H1 (cell line): Measurements from ENCODE around the gene MTCH1. TPM values are rescaled to one million over a fixed set of nuclear protein-coding genes. Genes with fewer than 3 reads are reported as not detected.

Source experiments
- CTCF ChIA-PET: fragments of 300-600 bp; sonication (Branson Sonifier 250); formaldehyde crosslinking; loops from one replicate; lab custom pipeline; 2021; ENCODE audit not compliant: partially characterized antibody; lab: Charles Lee
- POLR2A ChIA-PET: fragments of 300-600 bp; sonication (Branson Sonifier 250); formaldehyde crosslinking; loops from one replicate; lab custom pipeline; 2021; ENCODE audit warnings: inconsistent platforms; ENCODE audit not compliant: partially characterized antibody; lab: Charles Lee
- DNase-seq, 2 experiments: peaks; one replicate each; pipeline versions ENCODE4 v3.0.0 to v3.0.0-alpha.2; 2010 to 2022; ENCODE audit warnings: low spot score in 2 of 2, low read depth in 1 of 2, mixed read lengths in 1 of 2
- FAIRE-seq: peaks from 2 replicates; lab custom pipeline; 2011; peaks lifted over from hg19 to GRCh38; lab: Jason Lieb, UNC
- H2AFZ ChIP-seq: 2 replicates; pipeline ENCODE4 v1.8.1; 2012; ENCODE audit warnings: low read length, inconsistent platforms
- H2AK5ac ChIP-seq: 2 replicates; pipeline ENCODE4 v1.6.1; 2013; ENCODE audit warnings: low read depth, low read length
- H2BK120ac ChIP-seq: replicated peaks from 2 replicates; pipeline ENCODE3; 2013; ENCODE audit warnings: low read depth, low read length, inconsistent platforms
- H2BK12ac ChIP-seq: 2 replicates; pipeline ENCODE4 v1.6.1; 2013; ENCODE audit warnings: low read depth, low read length
- H2BK15ac ChIP-seq: 2 replicates; pipeline ENCODE4 v1.6.1; 2013; ENCODE audit warnings: low read length
- H2BK20ac ChIP-seq: 2 replicates; pipeline ENCODE4 v1.6.1; 2013; ENCODE audit warnings: low read length
- H2BK5ac ChIP-seq: 2 replicates; pipeline ENCODE4 v1.6.1; 2013; ENCODE audit warnings: low read depth, low read length
- H3K14ac ChIP-seq: 2 replicates; pipeline ENCODE4 v1.6.1; 2013; ENCODE audit warnings: inconsistent platforms; ENCODE audit not compliant: insufficient read length
- H3K18ac ChIP-seq: 2 replicates; pipeline ENCODE4 v1.6.1; 2013; ENCODE audit warnings: low read length; ENCODE audit errors: extremely low read depth
- H3K23ac ChIP-seq: 2 replicates; pipeline ENCODE4 v1.6.1; 2013; ENCODE audit warnings: inconsistent platforms; ENCODE audit not compliant: insufficient read length
- H3K23me2 ChIP-seq: 2 replicates; pipeline ENCODE4 v1.6.1; 2013; ENCODE audit warnings: low read depth, low read length
- H3K27ac ChIP-seq: 2 replicates; pipeline ENCODE4 v1.6.1; 2011; ENCODE audit warnings: low read depth, low read length, inconsistent platforms
- H3K27me3 ChIP-seq, 4 experiments: replicated peaks in 1 of 4; 1 replicate in 1 of 4; 2 replicates in 3 of 4; pipeline versions ENCODE4 v1.6.1 to v1.8.1; 2011 to 2013; ENCODE audit warnings: low read length in 3 of 4, mild to moderate bottlenecking in 3 of 4, inconsistent platforms in 2 of 4, mixed read lengths in 2 of 4, moderate library complexity in 1 of 4; ENCODE audit not compliant: control insufficient read depth in 3 of 4, insufficient read depth in 3 of 4; ENCODE audit errors: extremely low read depth in 1 of 4
- H3K36me3 ChIP-seq, 4 experiments: 2 replicates each; pipeline versions ENCODE4 v1.6.1 to v1.8.1; 2011 to 2013; ENCODE audit warnings: mild to moderate bottlenecking in 4 of 4, low read length in 3 of 4, moderate library complexity in 2 of 4, control low read depth in 1 of 4, inconsistent platforms in 1 of 4; ENCODE audit not compliant: insufficient read depth in 4 of 4, control insufficient read depth in 2 of 4
- H3K4ac ChIP-seq: replicated peaks from 2 replicates; pipeline ENCODE3; 2013; ENCODE audit warnings: low read length, low read depth, mixed read lengths, inconsistent platforms; ENCODE audit not compliant: insufficient read length
- H3K4me1 ChIP-seq, 4 experiments: replicated peaks in 1 of 4; 1 replicate in 1 of 4; 2 replicates in 3 of 4; pipeline versions ENCODE4 v1.6.1 to v1.8.1; 2011 to 2013; ENCODE audit warnings: low read length in 3 of 4, inconsistent platforms in 2 of 4, mixed read lengths in 1 of 4; ENCODE audit not compliant: insufficient read depth in 4 of 4, control insufficient read depth in 3 of 4
- H3K4me2 ChIP-seq, 2 experiments: 2 replicates each; pipeline versions ENCODE4 v1.6.1 to v1.8.1; 2011 to 2013; ENCODE audit warnings: low read depth in 2 of 2, low read length in 2 of 2, control low read depth in 1 of 2, inconsistent platforms in 1 of 2, mild to moderate bottlenecking in 1 of 2; ENCODE audit not compliant: insufficient read depth in 1 of 2
- H3K4me3 ChIP-seq, 4 experiments: fragments of 200-600, 300-600 bp in 1 of 4; sonication (generic), shearing (Covaris generic), sonication (Bioruptor Twin) in 1 of 4; 2 replicates each; pipeline versions ENCODE4 v1.5.1 to v1.8.1; 2011 to 2016; ENCODE audit warnings: low read length in 4 of 4, low read depth in 3 of 4, control low read depth in 2 of 4, inconsistent platforms in 2 of 4, mild to moderate bottlenecking in 2 of 4, mixed read lengths in 1 of 4, moderate library complexity in 1 of 4; ENCODE audit not compliant: insufficient read depth in 2 of 4; ENCODE audit errors: extremely low read depth in 1 of 4
- H3K56ac ChIP-seq: replicated peaks from 2 replicates; pipeline ENCODE3; 2013; ENCODE audit warnings: low read depth, mild to moderate bottlenecking, mixed read lengths, low read length, inconsistent platforms; ENCODE audit not compliant: insufficient read length
- H3K79me1 ChIP-seq: 2 replicates; pipeline ENCODE4 v1.6.1; 2013; ENCODE audit warnings: low read depth, low read length, control low read depth
- H3K79me2 ChIP-seq, 2 experiments: 2 replicates each; pipeline versions ENCODE4 v1.6.1 to v1.8.1; 2012 to 2013; ENCODE audit warnings: low read length in 2 of 2, mild to moderate bottlenecking in 2 of 2, inconsistent platforms in 1 of 2; ENCODE audit not compliant: insufficient read depth in 2 of 2, control insufficient read depth in 1 of 2
- H3K9ac ChIP-seq, 4 experiments: replicated peaks in 1 of 4; 1 replicate in 1 of 4; 2 replicates in 3 of 4; pipeline versions ENCODE4 v1.6.1 to v1.8.1; 2011 to 2013; ENCODE audit warnings: low read depth in 3 of 4, low read length in 3 of 4, control low read depth in 2 of 4, mild to moderate bottlenecking in 2 of 4, moderate library complexity in 2 of 4, inconsistent platforms in 1 of 4; ENCODE audit errors: extremely low read depth in 1 of 4
- H3K9me3 ChIP-seq, 2 experiments: 2 replicates each; pipeline versions ENCODE4 v1.6.1 to v1.8.1; 2012 to 2013; ENCODE audit warnings: mild to moderate bottlenecking in 2 of 2, moderate library complexity in 2 of 2, control low read depth in 1 of 2, inconsistent platforms in 1 of 2, low read depth in 1 of 2, low read length in 1 of 2, mixed read lengths in 1 of 2; ENCODE audit not compliant: insufficient read depth in 2 of 2
- H4K20me1 ChIP-seq, 2 experiments: replicated peaks in 1 of 2; 2 replicates each; pipeline versions ENCODE3 to v1.8.1; 2011 to 2013; ENCODE audit warnings: inconsistent platforms in 2 of 2, low read length in 2 of 2, mild to moderate bottlenecking in 1 of 2; ENCODE audit not compliant: insufficient read depth in 2 of 2, control insufficient read depth in 1 of 2
- H4K5ac ChIP-seq: 2 replicates; pipeline ENCODE4 v1.6.1; 2013; ENCODE audit warnings: low read length, low read depth, mixed read lengths, inconsistent platforms; ENCODE audit not compliant: insufficient read length
- H4K8ac ChIP-seq: 2 replicates; pipeline ENCODE4 v1.8.0; 2013; ENCODE audit warnings: mild to moderate bottlenecking, moderate library complexity, low read length, inconsistent platforms; ENCODE audit not compliant: insufficient read depth; ENCODE audit errors: extremely low read depth
- H4K91ac ChIP-seq: replicated peaks from 2 replicates; pipeline ENCODE3; 2013; ENCODE audit warnings: low read length, mixed read lengths, inconsistent platforms; ENCODE audit not compliant: insufficient read length
- ATF2 ChIP-seq: IDR thresholded peaks from 2 replicates; pipeline ENCODE4 v1.6.1; 2012; ENCODE audit warnings: low read length, inconsistent platforms
- CTCF ChIP-seq, 3 experiments: IDR thresholded peaks; 1 replicate in 2 of 3; 2 replicates in 1 of 3; pipeline versions ENCODE4 v1.5.1 to v1.6.1; 2011; ENCODE audit warnings: low read length in 3 of 3, mild to moderate bottlenecking in 3 of 3, inconsistent platforms in 2 of 3, low read depth in 1 of 3, moderate library complexity in 1 of 3; ENCODE audit not compliant: insufficient read depth in 1 of 3; ENCODE audit errors: control extremely low read depth in 1 of 3
- RAD21 ChIP-seq, 2 experiments: IDR thresholded peaks in 1 of 2; conservative IDR thresholded peaks in 1 of 2; 2 replicates each; pipeline ENCODE4 v1.6.1; 2011; ENCODE audit warnings: low read depth in 2 of 2, low read length in 2 of 2, improper control_type of control experiment in 1 of 2, inconsistent platforms in 1 of 2, mild to moderate bottlenecking in 1 of 2, moderate library complexity in 1 of 2
- SP2 ChIP-seq: IDR thresholded peaks from 2 replicates; pipeline ENCODE4 v1.6.1; 2012; ENCODE audit warnings: mild to moderate bottlenecking, low read length, inconsistent platforms
- WGBS, 2 experiments: shearing (Covaris generic) in 1 of 2; methylation state at CpG; one replicate each; pipeline versions ENCODE4 v1.1.6 to v1.1.7; 2013 to 2015; ENCODE audit warnings: low lambda C conversion rate in 2 of 2, mixed read lengths in 2 of 2, inconsistent platforms in 1 of 2, low coverage in 1 of 2, missing lambda C conversion rate in 1 of 2; ENCODE audit not compliant: insufficient replicate concordance in 2 of 2, insufficient coverage in 1 of 2, insufficient read length in 1 of 2; ENCODE audit errors: extremely low coverage in 1 of 2, missing lambda C conversion rate in 1 of 2; 5-methylcytosine and 5-hydroxymethylcytosine counted together
- polyA plus RNA-seq, 7 experiments: library from polyadenylated mRNA; depleted of rRNA in 3 of 7; stranded (reverse) in 5 of 7; unstranded in 2 of 7; fragments of >200 nt in 5 of 7; fragments of 200-250 nt in 2 of 7; gene quantifications; 1 replicate in 5 of 7; 2 replicates in 1 of 7; 4 replicates in 1 of 7; pipeline versions ENCODE4 v1.2.1 to v1.2.3, GENCODE V29; 2011 to 2013; ENCODE audit warnings: missing spikeins in 2 of 7, mixed read lengths in 2 of 7
- total RNA-seq: library from RNA; stranded (reverse); fragmentation: NEBNext Ultra II Directional; extraction: Animal tissue kit (Norgen Biotek cat#: 25700); gene quantifications from 2 replicates; pipeline ENCODE4 v1.2.1, GENCODE V29; 2021

MTCH1 gene
- total and polyA plus RNA-seq, 2 of the 8 experiments (the other 6 are each of a cell fraction or from before 2014, with no cell fraction given): 169 to 214 TPM

DNA sequence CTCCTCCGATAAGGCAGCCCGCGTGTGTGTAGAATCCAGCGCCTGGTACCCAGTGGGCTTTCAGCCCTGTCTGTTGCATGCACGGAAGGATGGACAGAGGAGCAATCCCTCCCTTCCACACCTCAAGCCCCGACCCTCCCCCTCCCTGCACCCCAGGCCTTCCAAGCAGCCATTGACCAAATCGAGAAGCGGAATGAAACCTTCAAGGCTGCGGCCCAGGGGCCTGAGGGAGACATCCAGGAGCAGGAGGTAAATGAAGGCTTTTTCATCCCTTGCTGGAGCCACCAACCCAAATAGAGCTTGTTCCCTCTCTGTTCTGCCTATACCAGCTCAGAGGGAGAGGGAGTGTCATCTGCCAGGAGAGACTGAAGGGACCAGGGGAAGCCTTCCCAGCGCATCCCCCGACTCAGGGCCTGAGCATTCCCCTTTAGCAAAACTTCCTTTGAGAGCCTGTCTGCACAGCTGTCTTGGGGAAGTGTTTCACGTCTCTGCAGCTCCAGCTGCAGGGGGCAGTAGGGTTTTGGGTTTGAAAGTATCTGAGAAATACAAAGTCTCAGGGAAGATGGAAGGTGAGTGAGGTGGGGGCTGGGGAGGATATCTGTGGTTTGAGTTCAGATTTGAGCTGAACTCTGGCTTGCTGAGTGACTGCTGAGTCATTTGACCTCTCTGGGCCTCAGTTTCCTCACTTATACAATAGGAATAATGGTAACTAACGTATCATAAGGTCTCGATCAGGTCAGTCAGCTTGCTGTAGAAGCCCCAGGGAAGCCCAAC lies 35.5 kb upstream of the MTCH1 start:
- peak overlapping the region; percentile 7; the same call in 1 of the 2 replicates for H2BK12ac ChIP-seq
- no peak overlapping the region for H3K56ac ChIP-seq
- H3K4me2 ChIP-seq: no peak overlapping the region
- peaks cover 0 to 3% of the 10 kb centered on the region in 2 experiments for H4K20me1 ChIP-seq
- ChIA-PET CTCF (interaction anchor here (0.6 to 28.1 kb wide), 35 partner anchors 8 to 499 kb away, joined by 3 to 866 read pairs (median 4); partner anchors contain the start of genes C6orf89, FGD2, MTCH1 and PI16), POLR2A (interaction anchor here (0.7 to 2.5 kb wide), 3 partner anchors 29 to 199 kb away, joined by 4 to 11 read pairs (median 5); no protein-coding TSS in a partner anchor)
- H3K9me3 ChIP-seq: no peaks in the 10 kb centered on the region
- H3K23ac ChIP-seq: no peak overlapping the region
- H3K18ac ChIP-seq: peak overlapping the region; percentile 64
- H3K23me2 ChIP-seq: no peaks in the 10 kb centered on the region
- H4K8ac ChIP-seq: no peak overlapping the region
- no peak for DNase-seq
- H2AFZ ChIP-seq: peak overlapping the region; percentile 89; the same call in 1 of the 2 replicates
- peaks cover 0 to 5% (median 3%) of the 10 kb centered on the region in 4 experiments; a peak in 5 of 7 replicates for H3K4me1 ChIP-seq
- no peak overlapping the region for H4K91ac ChIP-seq
- H3K79me1 ChIP-seq: no peaks in the 10 kb centered on the region
- no peaks in the 10 kb centered on the region for H3K27me3 ChIP-seq
- peak overlapping the region; percentile 44; the same call in 1 of the 2 replicates for H2BK5ac ChIP-seq
- H2BK120ac ChIP-seq: no peak overlapping the region
- peak overlapping the region; percentile 25; the same call in 1 of the 2 replicates for H2BK15ac ChIP-seq
- TF ChIP-seq ATF2 (no peak), SP2 (no peak), RAD21 (IDR thresholded peaks at IDR 0.05 in 1 of 2, conservative IDR thresholded peaks at IDR 0.05 in 1 of 2; ENCODE audit: low read depth in 2 of 2, low read length in 2 of 2) (peak; percentile 85 to 90), CTCF (IDR thresholded peaks at IDR 0.05; ENCODE audit: control extremely low read depth in 1 of 3, insufficient read depth in 1 of 3, low read depth in 1 of 3, low read length in 3 of 3) (peak; percentile 42 to 75 (median 72))
- TF ChIP-seq, all 59 proteins: peak for 2
- H3K4ac ChIP-seq: no peak overlapping the region
- H3K9ac ChIP-seq: no peak overlapping the region
- H4K5ac ChIP-seq: no peak overlapping the region
- no peak overlapping the region for H3K27ac ChIP-seq
- no peak overlapping the region for H2AK5ac ChIP-seq
- H3K36me3 ChIP-seq: no peaks in the 10 kb centered on the region
- peak overlapping the region; percentile 84; the same call in 1 of the 2 replicates for H2BK20ac ChIP-seq
- 79% methylated on average over 13 of the region's 14 CpGs; no CpG with 5 or more reads in 1 of the 2 experiments for whole genome bisulfite sequencing, 2 experiments
- H3K79me2 ChIP-seq: no peaks in the 10 kb centered on the region
- no peak for FAIRE-seq
- no peak overlapping the region for H3K14ac ChIP-seq
- no peak overlapping the region for H3K4me3 ChIP-seq
